IMR-90 (cell line): Measurements from ENCODE around the gene MARCHF6. TPM values are rescaled to one million over a fixed set of nuclear protein-coding genes. Genes with fewer than 3 reads are reported as not detected.

Experiments
- ATAC-seq: fragments of 200-7000 bp; cut with Tn5 transposase; 2 replicates; pipeline ENCODE4 v1.9.1; 2020; ENCODE audit warnings: low read depth, mild to moderate bottlenecking, moderate library complexity
- BruUV-seq: library from RNA; stranded (reverse); fragments of 400-500 nt; replicated peaks from 2 replicates; lab custom pipeline; 2021; lab: Mats Ljungman, UMichigan
- CTCF ChIA-PET: fragments of 300-600 bp; formaldehyde crosslinking; extraction: SDS; loops from one replicate; lab custom pipeline; 2021; ENCODE audit warnings: antibody characterized with exemption; lab: Yijun Ruan, JAX
- POLR2A ChIA-PET: fragments of 300-600 bp; sonication (Branson Sonifier 250); formaldehyde crosslinking; loops from one replicate; lab custom pipeline; 2022; ENCODE audit warnings: antibody characterized with exemption; ENCODE audit not compliant: unreplicated experiment; lab: Charles Lee
- DNase-seq: peaks from one replicate; pipeline ENCODE4 v3.0.0; 2013
- H2AFZ ChIP-seq: replicated peaks from 2 replicates; pipeline ENCODE3; 2013; ENCODE audit warnings: low read length, mild to moderate bottlenecking; ENCODE audit not compliant: poor library complexity
- H2AK5ac ChIP-seq: 2 replicates; pipeline ENCODE4 v1.6.1; 2013; ENCODE audit warnings: low read depth, low read length, inconsistent platforms
- H2AK9ac ChIP-seq: replicated peaks from 2 replicates; pipeline ENCODE3; 2013; ENCODE audit warnings: mild to moderate bottlenecking, low read depth, low read length, moderate library complexity; ENCODE audit not compliant: poor library complexity
- H2BK120ac ChIP-seq: 2 replicates; pipeline ENCODE4 v1.6.1; 2013; ENCODE audit warnings: low read depth, low read length, inconsistent platforms
- H2BK15ac ChIP-seq: 3 replicates; pipeline ENCODE4 v1.6.1; 2013; ENCODE audit warnings: low read depth, low read length, inconsistent platforms
- H2BK20ac ChIP-seq: 2 replicates; pipeline ENCODE4 v1.6.1; 2013; ENCODE audit warnings: low read depth, mild to moderate bottlenecking, inconsistent platforms, low read length, moderate library complexity
- H2BK5ac ChIP-seq: 2 replicates; pipeline ENCODE4 v1.6.1; 2013; ENCODE audit warnings: mild to moderate bottlenecking, low read depth, low read length, inconsistent platforms; ENCODE audit not compliant: poor library complexity, severe bottlenecking
- H3K14ac ChIP-seq: replicated peaks from 2 replicates; pipeline ENCODE4 v1.6.1; 2013; ENCODE audit warnings: low read depth, low read length, inconsistent platforms
- H3K18ac ChIP-seq: 2 replicates; pipeline ENCODE4 v1.6.1; 2013; ENCODE audit warnings: low read depth, low read length, control low read depth
- H3K23ac ChIP-seq: 2 replicates; pipeline ENCODE4 v1.6.1; 2013; ENCODE audit warnings: low read depth, low read length, inconsistent platforms
- H3K27ac ChIP-seq: 2 replicates; pipeline ENCODE4 v1.5.1; 2013; ENCODE audit warnings: mild to moderate bottlenecking, control low read depth, low read length; ENCODE audit not compliant: insufficient read depth
- H3K27me3 ChIP-seq: 2 replicates; pipeline ENCODE4 v1.6.1; 2013; ENCODE audit warnings: low read length; ENCODE audit not compliant: control insufficient read depth, insufficient read depth
- H3K36me3 ChIP-seq: 2 replicates; pipeline ENCODE4 v1.6.1; 2013; ENCODE audit warnings: low read length, mixed read lengths; ENCODE audit not compliant: control insufficient read depth, insufficient read depth
- H3K4ac ChIP-seq: 2 replicates; pipeline ENCODE4 v1.6.1; 2013; ENCODE audit warnings: low read depth, low read length, inconsistent platforms
- H3K4me1 ChIP-seq: 2 replicates; pipeline ENCODE4 v1.6.1; 2013; ENCODE audit warnings: low read length, mixed read lengths; ENCODE audit not compliant: control insufficient read depth, insufficient read depth
- H3K4me2 ChIP-seq: 2 replicates; pipeline ENCODE4 v1.6.1; 2013; ENCODE audit warnings: low read depth, mild to moderate bottlenecking, control low read depth, low read length, moderate library complexity
- H3K4me3 ChIP-seq: 2 replicates; pipeline ENCODE4 v1.5.1; 2013; ENCODE audit warnings: low read depth, mild to moderate bottlenecking, control low read depth, low read length, moderate library complexity; ENCODE audit not compliant: insufficient read depth
- H3K56ac ChIP-seq: 2 replicates; pipeline ENCODE4 v1.6.1; 2013; ENCODE audit warnings: low read length, inconsistent platforms; ENCODE audit not compliant: insufficient read depth; ENCODE audit errors: extremely low read depth
- H3K79me1 ChIP-seq, 2 experiments: 2 replicates each; pipeline ENCODE4 v1.6.1; 2013; ENCODE audit warnings: low read length in 2 of 2, inconsistent platforms in 1 of 2, low read depth in 1 of 2
- H3K9ac ChIP-seq: 2 replicates; pipeline ENCODE4 v1.6.1; 2013; ENCODE audit warnings: low read depth, low read length, control low read depth
- H3K9me1 ChIP-seq: 2 replicates; pipeline ENCODE4 v1.6.1; 2013; ENCODE audit warnings: low read length, inconsistent platforms; ENCODE audit not compliant: insufficient read depth
- H3K9me3 ChIP-seq: 2 replicates; pipeline ENCODE4 v1.6.1; 2013; ENCODE audit warnings: low read length; ENCODE audit not compliant: control insufficient read depth, insufficient read depth
- H4K20me1 ChIP-seq: 2 replicates; pipeline ENCODE4 v1.6.1; 2013; ENCODE audit warnings: low read length, inconsistent platforms; ENCODE audit not compliant: insufficient read depth
- H4K5ac ChIP-seq: 2 replicates; pipeline ENCODE4 v1.6.1; 2013; ENCODE audit warnings: mild to moderate bottlenecking, low read depth, low read length, control low read depth
- H4K8ac ChIP-seq, 2 experiments: 2 replicates each; pipeline ENCODE4 v1.6.1; 2013; ENCODE audit warnings: low read depth in 2 of 2, low read length in 2 of 2, control low read depth in 1 of 2, inconsistent platforms in 1 of 2
- H4K91ac ChIP-seq: 2 replicates; pipeline ENCODE4 v1.6.1; 2013; ENCODE audit warnings: low read depth, low read length, inconsistent platforms; ENCODE audit not compliant: insufficient read depth
- BHLHE40 ChIP-seq: fragments of 150-350 bp; IDR thresholded peaks from 2 replicates; pipeline ENCODE4 v1.6.1; 2016; ENCODE audit warnings: mild to moderate bottlenecking, low read depth, low read length
- CEBPB ChIP-seq: IDR thresholded peaks from 2 replicates; pipeline ENCODE4 v1.6.1; 2012; ENCODE audit warnings: low read depth, low read length, improper control_type of control experiment
- CHD1 ChIP-seq: IDR thresholded peaks from 2 replicates; pipeline ENCODE4 v1.6.1; 2012; ENCODE audit warnings: low read depth, low read length, improper control_type of control experiment
- CTCF ChIP-seq: conservative IDR thresholded peaks from 2 replicates; pipeline ENCODE4 v1.5.1; 2012; ENCODE audit warnings: mild to moderate bottlenecking, low read depth, low read length, improper control_type of control experiment
- FOS ChIP-seq: fragments of 150-350 bp; IDR thresholded peaks from 2 replicates; pipeline ENCODE4 v1.6.1; 2016; ENCODE audit warnings: low read depth, low read length
- MAFK ChIP-seq: IDR thresholded peaks from 2 replicates; pipeline ENCODE4 v1.6.1; 2012; ENCODE audit warnings: low read depth, low read length, improper control_type of control experiment
- MAZ ChIP-seq: IDR thresholded peaks from 2 replicates; pipeline ENCODE4 v1.6.1; 2012; ENCODE audit warnings: low read depth, mild to moderate bottlenecking, low read length, improper control_type of control experiment, moderate library complexity, borderline replicate concordance
- MXI1 ChIP-seq: IDR thresholded peaks from 2 replicates; pipeline ENCODE4 v1.6.1; 2012; ENCODE audit warnings: low read depth, mild to moderate bottlenecking, low read length, moderate library complexity, borderline replicate concordance
- NFE2L2 ChIP-seq: fragments of 150-350 bp; IDR thresholded peaks from 2 replicates; pipeline ENCODE4 v1.6.1; 2016; ENCODE audit warnings: low read depth, mild to moderate bottlenecking, low read length
- POLR2A ChIP-seq: IDR thresholded peaks from 2 replicates; pipeline ENCODE4 v1.6.1; 2012; ENCODE audit warnings: mild to moderate bottlenecking, low read depth, low read length
- RAD21 ChIP-seq: IDR thresholded peaks from 2 replicates; pipeline ENCODE4 v1.6.1; 2012; ENCODE audit warnings: low read length, improper control_type of control experiment
- RCOR1 ChIP-seq: IDR thresholded peaks from 2 replicates; pipeline ENCODE4 v1.6.1; 2012; ENCODE audit warnings: mild to moderate bottlenecking, low read length, improper control_type of control experiment; ENCODE audit not compliant: insufficient replicate concordance
- RFX5 ChIP-seq: IDR thresholded peaks from 2 replicates; pipeline ENCODE4 v1.8.0; 2012; ENCODE audit warnings: low read depth, mild to moderate bottlenecking, low read length, moderate library complexity
- SMC3 ChIP-seq: fragments of 150-350 bp; IDR thresholded peaks from 2 replicates; pipeline ENCODE4 v1.6.1; 2016; ENCODE audit warnings: low read depth, mild to moderate bottlenecking, antibody characterized with exemption, low read length, moderate library complexity
- USF2 ChIP-seq: fragments of 150-350 bp; IDR thresholded peaks from 2 replicates; pipeline ENCODE4 v1.6.1; 2017; ENCODE audit warnings: mild to moderate bottlenecking, antibody characterized with exemption, low read length, low read depth
- WGBS, 2 experiments: methylation state at CpG; one replicate each; pipeline versions ENCODE4 v1.1.5 to v1.1.7; 2013; ENCODE audit warnings: missing lambda C conversion rate in 2 of 2; ENCODE audit not compliant: insufficient read length in 1 of 2; ENCODE audit errors: extremely low coverage in 2 of 2; 5-methylcytosine and 5-hydroxymethylcytosine counted together
- dilution Hi-C: fragments of 300-500 bp; cut with HindIII; formaldehyde crosslinking; loops from one replicate; pipeline ENCODE4 v1.14.3; 2018; ENCODE audit warnings: low sequenced_read_pairs; ENCODE audit not compliant: unreplicated experiment
- in situ Hi-C: fragments of 300-500 bp; cut with MboI; formaldehyde crosslinking; loops from 3 replicates; pipeline ENCODE4 v1.14.3; 2019; ENCODE audit warnings: low sequenced_read_pairs, inconsistent platforms, mixed read lengths
- intact Hi-C: fragments of 100-400 bp; cut with micrococcal nuclease; formaldehyde crosslinking; loops from 2 replicates; pipeline ENCODE4 v1.10.0; 2022
- polyA plus RNA-seq, 3 experiments: library from polyadenylated mRNA; depleted of rRNA; stranded (reverse); fragments of >200 nt; gene quantifications; 2 replicates each; pipeline ENCODE4 v1.2.3, GENCODE V29; 2012; ENCODE audit warnings: low replicate concordance in 1 of 3
- total RNA-seq: library from RNA; depleted of rRNA; stranded (reverse); fragments of >200 nt; gene quantifications from 2 replicates; pipeline ENCODE4 v1.2.3, GENCODE V29; 2012
- TF ChIP-seq, protein P1 (sequence below): fragments of 150-350 bp; IDR thresholded peaks from 2 replicates; pipeline ENCODE4 v1.6.1; 2016; ENCODE audit warnings: low read depth, mild to moderate bottlenecking, low read length, moderate library complexity, borderline replicate concordance

The MARCHF6 gene
- total and polyA plus RNA-seq, 2 of the 4 experiments (the other 2 are of a cell fraction) = 55.2 to 62.6 TPM

DNA sequence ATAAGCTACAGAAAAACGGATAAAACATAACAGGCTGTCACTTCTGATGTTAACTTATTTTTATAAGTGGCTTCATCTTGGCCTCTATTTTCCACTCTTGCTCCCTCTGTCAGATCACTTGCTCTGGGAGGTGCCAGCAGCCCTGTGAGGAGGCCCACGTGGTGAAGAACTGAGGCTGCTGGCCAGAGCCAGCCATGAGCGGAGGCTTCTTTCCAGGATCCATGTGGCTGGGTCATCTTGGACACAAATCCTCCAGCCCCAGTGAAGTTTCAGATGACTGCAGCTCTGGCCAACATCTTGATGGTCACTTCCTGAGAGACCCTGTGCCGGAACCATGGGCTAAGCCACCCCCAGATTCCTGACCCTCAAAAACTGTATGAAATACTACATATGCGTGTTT, 38.3 kb upstream of the MARCHF6 start:
- no peak overlapping the region for H3K14ac ChIP-seq
- no peak for ATAC-seq
- in situ Hi-C loops (no loop called here), dilution Hi-C loops (no loop called here), intact Hi-C loops (no loop called here)
- H4K91ac ChIP-seq = no peak overlapping the region
- DNase-seq = no peak
- no peak overlapping the region for H3K9ac ChIP-seq
- peaks cover 3% of the 10 kb centered on the region for H3K4me1 ChIP-seq
- no peak overlapping the region for H4K5ac ChIP-seq
- TF ChIP-seq RCOR1 (no peak), CTCF (no peak), MAFK (no peak), MAZ (no peak), BHLHE40 (no peak), FOS (no peak), RFX5 (no peak), CEBPB (no peak), USF2 (no peak), CHD1 (no peak), SMC3 (no peak), RAD21 (no peak), NFE2L2 (no peak), MXI1 (no peak), POLR2A (no peak)
- TF ChIP-seq, protein P1, sequence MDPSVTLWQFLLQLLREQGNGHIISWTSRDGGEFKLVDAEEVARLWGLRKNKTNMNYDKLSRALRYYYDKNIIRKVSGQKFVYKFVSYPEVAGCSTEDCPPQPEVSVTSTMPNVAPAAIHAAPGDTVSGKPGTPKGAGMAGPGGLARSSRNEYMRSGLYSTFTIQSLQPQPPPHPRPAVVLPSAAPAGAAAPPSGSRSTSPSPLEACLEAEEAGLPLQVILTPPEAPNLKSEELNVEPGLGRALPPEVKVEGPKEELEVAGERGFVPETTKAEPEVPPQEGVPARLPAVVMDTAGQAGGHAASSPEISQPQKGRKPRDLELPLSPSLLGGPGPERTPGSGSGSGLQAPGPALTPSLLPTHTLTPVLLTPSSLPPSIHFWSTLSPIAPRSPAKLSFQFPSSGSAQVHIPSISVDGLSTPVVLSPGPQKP = no peak
- CTCF ChIA-PET = interaction anchor here (0.6 kb wide), 1 partner anchor 107 kb away, joined by 5 read pairs; no protein-coding TSS in a partner anchor
- no peak overlapping the region for H2BK20ac ChIP-seq
- POLR2A ChIA-PET = no interaction called here
- H4K20me1 ChIP-seq = no peaks in the 10 kb centered on the region
- no peak overlapping the region for H3K4ac ChIP-seq
- H4K8ac ChIP-seq = no peak overlapping the region
- no CpG with 5 or more reads among the region's 5 CpGs for WGBS, 2 experiments
- H2AK9ac ChIP-seq = no peak overlapping the region
- H2BK120ac ChIP-seq = no peak overlapping the region
- H3K9me3 ChIP-seq = no peaks in the 10 kb centered on the region; the same call in 1 of the 2 replicates
- no peak overlapping the region for H3K27ac ChIP-seq
- no peak overlapping the region for H2BK5ac ChIP-seq
- BruUV-seq = no TSS peak
- no peak overlapping the region for H3K23ac ChIP-seq
- no peak overlapping the region for H2BK15ac ChIP-seq
- no peaks in the 10 kb centered on the region for H3K79me1 ChIP-seq
- no peak overlapping the region for H3K56ac ChIP-seq
- H3K9me1 ChIP-seq = no peaks in the 10 kb centered on the region
- no peak overlapping the region for H2AFZ ChIP-seq
- H3K4me2 ChIP-seq = no peak overlapping the region
- H3K27me3 ChIP-seq = no peaks in the 10 kb centered on the region; the same call in 1 of the 2 replicates
- no peak overlapping the region for H3K4me3 ChIP-seq
- no peak overlapping the region for H2AK5ac ChIP-seq
- no peak overlapping the region for H3K18ac ChIP-seq
- no peaks in the 10 kb centered on the region for H3K36me3 ChIP-seq
